Epithelial cell of esophagus (primary cell): ENCODE data around the gene DYNC1LI1.
A peak's percentile ranks its signal among the peaks of the same experiment; 100 is the strongest.

Experiments used
- DNase-seq: peaks from one replicate; pipeline ENCODE4 v3.0.0; 2010; ENCODE audit warnings: low read depth
- H3K4me3 ChIP-seq: 2 replicates; pipeline ENCODE4 v1.5.1; 2011; ENCODE audit warnings: mild to moderate bottlenecking, low read length, control low read depth
- TF ChIP-seq, protein P1 (sequence below): IDR thresholded peaks from 2 replicates; pipeline ENCODE4 v1.5.1; 2011; ENCODE audit warnings: low read depth, mild to moderate bottlenecking, low read length, control low read depth, inconsistent platforms; ENCODE audit not compliant: insufficient read depth; ENCODE audit errors: missing control alignments

The DYNC1LI1 gene

DNA sequence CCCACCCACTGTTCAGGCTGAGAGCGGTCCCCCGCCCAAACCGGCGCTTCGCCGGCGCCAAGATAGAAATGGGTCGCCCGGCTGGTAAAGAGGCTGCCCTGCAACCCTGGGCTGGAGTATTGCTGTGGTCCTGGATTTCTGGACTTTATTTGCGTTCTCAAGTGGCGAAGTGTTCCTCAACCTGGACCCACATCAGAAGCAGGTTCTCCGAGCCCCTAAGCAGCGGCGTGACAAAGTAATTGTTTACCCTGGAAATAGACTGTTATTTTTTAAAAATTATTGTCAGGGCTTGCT lies 481 bp upstream of the DYNC1LI1 start:
- H3K4me3 ChIP-seq: peak overlapping the region; percentile 73
- TF ChIP-seq, protein P1, sequence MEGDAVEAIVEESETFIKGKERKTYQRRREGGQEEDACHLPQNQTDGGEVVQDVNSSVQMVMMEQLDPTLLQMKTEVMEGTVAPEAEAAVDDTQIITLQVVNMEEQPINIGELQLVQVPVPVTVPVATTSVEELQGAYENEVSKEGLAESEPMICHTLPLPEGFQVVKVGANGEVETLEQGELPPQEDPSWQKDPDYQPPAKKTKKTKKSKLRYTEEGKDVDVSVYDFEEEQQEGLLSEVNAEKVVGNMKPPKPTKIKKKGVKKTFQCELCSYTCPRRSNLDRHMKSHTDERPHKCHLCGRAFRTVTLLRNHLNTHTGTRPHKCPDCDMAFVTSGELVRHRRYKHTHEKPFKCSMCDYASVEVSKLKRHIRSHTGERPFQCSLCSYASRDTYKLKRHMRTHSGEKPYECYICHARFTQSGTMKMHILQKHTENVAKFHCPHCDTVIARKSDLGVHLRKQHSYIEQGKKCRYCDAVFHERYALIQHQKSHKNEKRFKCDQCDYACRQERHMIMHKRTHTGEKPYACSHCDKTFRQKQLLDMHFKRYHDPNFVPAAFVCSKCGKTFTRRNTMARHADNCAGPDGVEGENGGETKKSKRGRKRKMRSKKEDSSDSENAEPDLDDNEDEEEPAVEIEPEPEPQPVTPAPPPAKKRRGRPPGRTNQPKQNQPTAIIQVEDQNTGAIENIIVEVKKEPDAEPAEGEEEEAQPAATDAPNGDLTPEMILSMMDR: no peak
- peak; percentile 23 for DNase-seq

DNA sequence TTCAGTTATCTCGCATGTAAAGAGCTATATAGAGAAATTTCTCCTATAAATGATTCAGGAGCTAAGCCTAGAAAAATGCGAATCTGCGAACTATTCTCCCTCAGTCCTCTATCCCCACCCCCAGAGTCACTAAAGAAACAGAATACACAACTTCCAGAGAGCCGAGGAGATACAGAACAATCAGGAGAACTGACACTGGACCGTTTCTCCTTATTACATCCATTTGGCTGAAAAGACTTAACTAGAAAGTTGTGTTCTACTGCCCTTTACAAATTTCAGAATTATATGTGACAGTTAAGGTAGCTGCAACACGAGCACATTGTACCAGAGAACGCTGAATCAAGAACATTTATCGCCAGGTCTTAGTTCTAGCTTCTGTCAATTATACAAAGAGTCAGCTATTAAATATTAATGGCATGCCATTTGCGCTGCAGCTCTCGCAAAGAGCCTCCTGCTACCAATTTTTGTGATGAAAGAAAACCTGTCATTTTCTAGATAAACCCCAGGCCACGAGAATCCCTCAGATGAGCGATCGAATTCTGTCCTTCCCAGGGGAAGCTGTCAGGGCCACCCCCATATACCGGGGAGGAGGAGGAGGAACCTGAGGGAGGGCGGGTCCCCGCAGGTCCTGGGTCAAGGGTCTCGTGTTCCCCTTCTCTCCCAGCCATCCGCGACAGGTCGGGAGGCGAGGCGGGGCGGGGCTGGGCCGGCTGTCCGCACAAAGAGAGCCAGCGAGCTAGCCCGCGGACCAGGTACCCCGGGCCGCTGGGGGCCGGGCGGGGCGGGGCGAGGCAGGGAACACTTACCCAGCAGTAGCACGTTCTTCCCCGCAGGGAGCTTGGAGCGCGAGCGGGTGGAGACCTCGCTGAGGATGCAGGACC lies 878 bp downstream of the DYNC1LI1 start:
- peak; percentile 66 for DNase-seq
- TF ChIP-seq, protein P1: no peak
- peak overlapping the region; percentile 73 for H3K4me3 ChIP-seq

GRCh38 chr3:32568953-32569352 lies 1.7 kb downstream of the DYNC1LI1 start:
- H3K4me3 ChIP-seq: peak overlapping the region; percentile 73
- peak; percentile 22 for DNase-seq
- TF ChIP-seq, protein P1: no peak

DNA sequence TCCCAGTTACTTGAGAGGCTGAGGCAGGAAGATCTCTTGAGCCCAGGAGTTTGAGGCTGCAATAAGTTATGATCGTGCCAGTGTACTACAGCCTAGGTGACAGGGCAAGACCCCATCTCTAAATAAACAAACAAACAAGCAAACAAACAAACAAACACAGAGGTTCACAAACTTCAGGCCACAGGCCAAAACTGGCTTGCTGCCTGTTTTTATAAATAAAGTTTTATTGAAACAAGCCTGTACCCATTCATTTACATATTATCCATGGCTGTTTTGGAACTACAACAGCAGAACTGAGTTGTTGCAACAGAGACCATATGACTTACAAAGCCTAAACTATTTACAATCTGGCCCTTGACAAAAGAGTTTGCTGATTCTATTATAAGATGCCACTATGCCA lies 6.5 kb downstream of the DYNC1LI1 start:
- DNase-seq: no peak
- TF ChIP-seq, protein P1: no peak
- H3K4me3 ChIP-seq: no peak overlapping the region

GRCh38 chr3:32562640-32563039 lies 8.0 kb downstream of the DYNC1LI1 start:
- TF ChIP-seq, protein P1: no peak
- no peak overlapping the region for H3K4me3 ChIP-seq
- no peak for DNase-seq

DNA sequence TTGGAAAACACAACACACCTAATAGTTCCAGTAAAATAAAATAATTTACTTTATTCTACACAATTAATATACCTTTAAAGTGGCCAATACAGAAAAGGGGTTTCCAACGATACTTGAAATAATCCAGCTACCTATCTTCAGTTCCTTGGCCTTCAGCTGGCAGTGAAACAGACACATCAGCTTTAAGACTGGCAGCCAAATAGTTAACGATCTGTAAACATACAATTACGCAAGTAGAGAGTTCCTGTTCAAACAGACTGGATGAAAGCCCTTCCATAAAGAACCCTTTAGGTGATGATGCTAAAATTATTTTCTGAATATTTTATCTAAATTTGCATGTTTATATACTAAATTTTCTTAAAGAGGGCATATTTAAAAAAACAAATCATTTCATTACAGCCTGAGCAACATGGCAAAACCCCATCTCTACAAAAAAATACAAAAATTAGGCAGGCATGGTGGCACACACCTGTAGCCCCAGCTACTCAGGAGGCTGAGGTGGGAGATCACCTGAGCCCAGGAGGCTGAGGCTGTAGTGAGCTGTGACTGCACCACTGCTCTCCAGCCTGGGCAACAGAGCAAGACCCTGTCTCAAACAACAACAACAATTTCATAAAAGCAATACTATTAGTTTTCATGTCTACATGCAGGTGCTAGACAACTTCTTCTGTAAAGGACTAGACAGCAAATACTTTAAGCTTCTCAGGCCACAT lies 12.9 kb downstream of the DYNC1LI1 start:
- H3K4me3 ChIP-seq: no peak overlapping the region
- TF ChIP-seq, protein P1: no peak
- DNase-seq: no peak
